Neural cell (in vitro differentiated cells): ENCODE results near the gene APEX1.

Experiments
- EP300 ChIP-seq: fragments of 450-650 bp; conservative IDR thresholded peaks from 2 replicates; pipeline ENCODE4 v1.6.1; 2014; ENCODE audit warnings: antibody characterized with exemption, mild to moderate bottlenecking, moderate library complexity; ENCODE audit not compliant: poor library complexity, severe bottlenecking
- POLR2AphosphoS5 ChIP-seq: IDR thresholded peaks from 2 replicates; pipeline ENCODE4 v1.6.1; 2012
- SMC3 ChIP-seq: fragments of 450-650 bp; conservative IDR thresholded peaks from 2 replicates; pipeline ENCODE4 v1.6.1; 2014; ENCODE audit warnings: antibody characterized with exemption, mild to moderate bottlenecking, moderate library complexity; ENCODE audit not compliant: poor library complexity
- TAF1 ChIP-seq: IDR thresholded peaks from 2 replicates; pipeline ENCODE4 v1.6.1; 2012; ENCODE audit warnings: low read depth
- TF ChIP-seq, protein P1 (sequence below): fragments of 450-650 bp; IDR thresholded peaks from 2 replicates; pipeline ENCODE4 v1.5.1; 2014; ENCODE audit warnings: antibody characterized with exemption, mild to moderate bottlenecking, moderate library complexity; ENCODE audit not compliant: poor library complexity, severe bottlenecking

DNA sequence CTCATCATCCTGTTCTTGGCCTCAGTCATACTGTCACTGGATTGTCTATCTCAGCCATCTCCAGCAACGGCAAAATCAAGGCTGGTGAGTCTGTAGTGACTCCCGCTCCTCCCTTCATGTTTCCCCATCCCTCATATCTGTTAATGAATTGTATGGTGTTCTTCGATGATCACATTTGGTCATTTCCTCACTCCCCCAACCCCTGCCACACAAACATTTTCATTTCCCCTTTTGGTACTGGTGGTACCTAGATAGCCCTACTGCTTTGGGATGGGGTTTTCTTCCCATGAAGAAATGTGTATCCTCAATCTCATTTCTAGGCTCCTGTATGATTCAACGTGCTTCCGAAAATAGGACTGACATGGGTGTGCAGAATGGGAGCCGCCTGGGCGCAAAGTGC, 16.4 kb upstream of the APEX1 start:
- TF ChIP-seq, protein P1, sequence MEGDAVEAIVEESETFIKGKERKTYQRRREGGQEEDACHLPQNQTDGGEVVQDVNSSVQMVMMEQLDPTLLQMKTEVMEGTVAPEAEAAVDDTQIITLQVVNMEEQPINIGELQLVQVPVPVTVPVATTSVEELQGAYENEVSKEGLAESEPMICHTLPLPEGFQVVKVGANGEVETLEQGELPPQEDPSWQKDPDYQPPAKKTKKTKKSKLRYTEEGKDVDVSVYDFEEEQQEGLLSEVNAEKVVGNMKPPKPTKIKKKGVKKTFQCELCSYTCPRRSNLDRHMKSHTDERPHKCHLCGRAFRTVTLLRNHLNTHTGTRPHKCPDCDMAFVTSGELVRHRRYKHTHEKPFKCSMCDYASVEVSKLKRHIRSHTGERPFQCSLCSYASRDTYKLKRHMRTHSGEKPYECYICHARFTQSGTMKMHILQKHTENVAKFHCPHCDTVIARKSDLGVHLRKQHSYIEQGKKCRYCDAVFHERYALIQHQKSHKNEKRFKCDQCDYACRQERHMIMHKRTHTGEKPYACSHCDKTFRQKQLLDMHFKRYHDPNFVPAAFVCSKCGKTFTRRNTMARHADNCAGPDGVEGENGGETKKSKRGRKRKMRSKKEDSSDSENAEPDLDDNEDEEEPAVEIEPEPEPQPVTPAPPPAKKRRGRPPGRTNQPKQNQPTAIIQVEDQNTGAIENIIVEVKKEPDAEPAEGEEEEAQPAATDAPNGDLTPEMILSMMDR: no peak
- no peak for TF ChIP-seq TAF1
- no peak for TF ChIP-seq POLR2AphosphoS5
- no peak for TF ChIP-seq SMC3
- TF ChIP-seq EP300: no peak
